H1 (cell line): ENCODE data around the gene MBNL2. TPM values are rescaled to one million over a fixed set of nuclear protein-coding genes. Genes with fewer than 3 reads are reported as not detected.
A peak's percentile ranks its signal among the peaks of the same experiment; 100 is the strongest.

Source experiments
- CTCF ChIA-PET: fragments of 300-600 bp; sonication (Branson Sonifier 250); formaldehyde crosslinking; loops from one replicate; lab custom pipeline; 2021; ENCODE audit not compliant: partially characterized antibody; lab: Charles Lee
- POLR2A ChIA-PET: fragments of 300-600 bp; sonication (Branson Sonifier 250); formaldehyde crosslinking; loops from one replicate; lab custom pipeline; 2021; ENCODE audit warnings: inconsistent platforms; ENCODE audit not compliant: partially characterized antibody; lab: Charles Lee
- DNase-seq, 2 experiments: peaks; one replicate each; pipeline versions ENCODE4 v3.0.0 to v3.0.0-alpha.2; 2010 to 2022; ENCODE audit warnings: low spot score in 2 of 2, low read depth in 1 of 2, mixed read lengths in 1 of 2
- FAIRE-seq: peaks from 2 replicates; lab custom pipeline; 2011; peaks lifted over from hg19 to GRCh38; lab: Jason Lieb, UNC
- H2AFZ ChIP-seq: 2 replicates; pipeline ENCODE4 v1.8.1; 2012; ENCODE audit warnings: low read length, inconsistent platforms
- H2AK5ac ChIP-seq: 2 replicates; pipeline ENCODE4 v1.6.1; 2013; ENCODE audit warnings: low read depth, low read length
- H2BK120ac ChIP-seq: replicated peaks from 2 replicates; pipeline ENCODE3; 2013; ENCODE audit warnings: low read depth, low read length, inconsistent platforms
- H2BK12ac ChIP-seq: 2 replicates; pipeline ENCODE4 v1.6.1; 2013; ENCODE audit warnings: low read depth, low read length
- H2BK15ac ChIP-seq: 2 replicates; pipeline ENCODE4 v1.6.1; 2013; ENCODE audit warnings: low read length
- H2BK20ac ChIP-seq: 2 replicates; pipeline ENCODE4 v1.6.1; 2013; ENCODE audit warnings: low read length
- H2BK5ac ChIP-seq: 2 replicates; pipeline ENCODE4 v1.6.1; 2013; ENCODE audit warnings: low read depth, low read length
- H3K14ac ChIP-seq: 2 replicates; pipeline ENCODE4 v1.6.1; 2013; ENCODE audit warnings: inconsistent platforms; ENCODE audit not compliant: insufficient read length
- H3K18ac ChIP-seq: 2 replicates; pipeline ENCODE4 v1.6.1; 2013; ENCODE audit warnings: low read length; ENCODE audit errors: extremely low read depth
- H3K23ac ChIP-seq: 2 replicates; pipeline ENCODE4 v1.6.1; 2013; ENCODE audit warnings: inconsistent platforms; ENCODE audit not compliant: insufficient read length
- H3K23me2 ChIP-seq: 2 replicates; pipeline ENCODE4 v1.6.1; 2013; ENCODE audit warnings: low read depth, low read length
- H3K27ac ChIP-seq: 2 replicates; pipeline ENCODE4 v1.6.1; 2011; ENCODE audit warnings: low read depth, low read length, inconsistent platforms
- H3K27me3 ChIP-seq, 4 experiments: replicated peaks in 1 of 4; 1 replicate in 1 of 4; 2 replicates in 3 of 4; pipeline versions ENCODE4 v1.6.1 to v1.8.1; 2011 to 2013; ENCODE audit warnings: low read length in 3 of 4, mild to moderate bottlenecking in 3 of 4, inconsistent platforms in 2 of 4, mixed read lengths in 2 of 4, moderate library complexity in 1 of 4; ENCODE audit not compliant: control insufficient read depth in 3 of 4, insufficient read depth in 3 of 4; ENCODE audit errors: extremely low read depth in 1 of 4
- H3K36me3 ChIP-seq, 4 experiments: 2 replicates each; pipeline versions ENCODE4 v1.6.1 to v1.8.1; 2011 to 2013; ENCODE audit warnings: mild to moderate bottlenecking in 4 of 4, low read length in 3 of 4, moderate library complexity in 2 of 4, control low read depth in 1 of 4, inconsistent platforms in 1 of 4; ENCODE audit not compliant: insufficient read depth in 4 of 4, control insufficient read depth in 2 of 4
- H3K4ac ChIP-seq: replicated peaks from 2 replicates; pipeline ENCODE3; 2013; ENCODE audit warnings: low read length, low read depth, mixed read lengths, inconsistent platforms; ENCODE audit not compliant: insufficient read length
- H3K4me1 ChIP-seq, 4 experiments: replicated peaks in 1 of 4; 1 replicate in 1 of 4; 2 replicates in 3 of 4; pipeline versions ENCODE4 v1.6.1 to v1.8.1; 2011 to 2013; ENCODE audit warnings: low read length in 3 of 4, inconsistent platforms in 2 of 4, mixed read lengths in 1 of 4; ENCODE audit not compliant: insufficient read depth in 4 of 4, control insufficient read depth in 3 of 4
- H3K4me2 ChIP-seq, 2 experiments: 2 replicates each; pipeline versions ENCODE4 v1.6.1 to v1.8.1; 2011 to 2013; ENCODE audit warnings: low read depth in 2 of 2, low read length in 2 of 2, control low read depth in 1 of 2, inconsistent platforms in 1 of 2, mild to moderate bottlenecking in 1 of 2; ENCODE audit not compliant: insufficient read depth in 1 of 2
- H3K4me3 ChIP-seq, 4 experiments: fragments of 200-600, 300-600 bp in 1 of 4; sonication (generic), shearing (Covaris generic), sonication (Bioruptor Twin) in 1 of 4; 2 replicates each; pipeline versions ENCODE4 v1.5.1 to v1.8.1; 2011 to 2016; ENCODE audit warnings: low read length in 4 of 4, low read depth in 3 of 4, control low read depth in 2 of 4, inconsistent platforms in 2 of 4, mild to moderate bottlenecking in 2 of 4, mixed read lengths in 1 of 4, moderate library complexity in 1 of 4; ENCODE audit not compliant: insufficient read depth in 2 of 4; ENCODE audit errors: extremely low read depth in 1 of 4
- H3K56ac ChIP-seq: replicated peaks from 2 replicates; pipeline ENCODE3; 2013; ENCODE audit warnings: low read depth, mild to moderate bottlenecking, mixed read lengths, low read length, inconsistent platforms; ENCODE audit not compliant: insufficient read length
- H3K79me1 ChIP-seq: 2 replicates; pipeline ENCODE4 v1.6.1; 2013; ENCODE audit warnings: low read depth, low read length, control low read depth
- H3K79me2 ChIP-seq, 2 experiments: 2 replicates each; pipeline versions ENCODE4 v1.6.1 to v1.8.1; 2012 to 2013; ENCODE audit warnings: low read length in 2 of 2, mild to moderate bottlenecking in 2 of 2, inconsistent platforms in 1 of 2; ENCODE audit not compliant: insufficient read depth in 2 of 2, control insufficient read depth in 1 of 2
- H3K9ac ChIP-seq, 4 experiments: replicated peaks in 1 of 4; 1 replicate in 1 of 4; 2 replicates in 3 of 4; pipeline versions ENCODE4 v1.6.1 to v1.8.1; 2011 to 2013; ENCODE audit warnings: low read depth in 3 of 4, low read length in 3 of 4, control low read depth in 2 of 4, mild to moderate bottlenecking in 2 of 4, moderate library complexity in 2 of 4, inconsistent platforms in 1 of 4; ENCODE audit errors: extremely low read depth in 1 of 4
- H3K9me3 ChIP-seq, 2 experiments: 2 replicates each; pipeline versions ENCODE4 v1.6.1 to v1.8.1; 2012 to 2013; ENCODE audit warnings: mild to moderate bottlenecking in 2 of 2, moderate library complexity in 2 of 2, control low read depth in 1 of 2, inconsistent platforms in 1 of 2, low read depth in 1 of 2, low read length in 1 of 2, mixed read lengths in 1 of 2; ENCODE audit not compliant: insufficient read depth in 2 of 2
- H4K20me1 ChIP-seq, 2 experiments: replicated peaks in 1 of 2; 2 replicates each; pipeline versions ENCODE3 to v1.8.1; 2011 to 2013; ENCODE audit warnings: inconsistent platforms in 2 of 2, low read length in 2 of 2, mild to moderate bottlenecking in 1 of 2; ENCODE audit not compliant: insufficient read depth in 2 of 2, control insufficient read depth in 1 of 2
- H4K5ac ChIP-seq: 2 replicates; pipeline ENCODE4 v1.6.1; 2013; ENCODE audit warnings: low read length, low read depth, mixed read lengths, inconsistent platforms; ENCODE audit not compliant: insufficient read length
- H4K8ac ChIP-seq: 2 replicates; pipeline ENCODE4 v1.8.0; 2013; ENCODE audit warnings: mild to moderate bottlenecking, moderate library complexity, low read length, inconsistent platforms; ENCODE audit not compliant: insufficient read depth; ENCODE audit errors: extremely low read depth
- H4K91ac ChIP-seq: replicated peaks from 2 replicates; pipeline ENCODE3; 2013; ENCODE audit warnings: low read length, mixed read lengths, inconsistent platforms; ENCODE audit not compliant: insufficient read length
- ASH2L ChIP-seq: fragments of 200-600, 300-600 bp; sonication (generic); IDR thresholded peaks from one replicate; pipeline ENCODE4 v1.7.1; 2017; ENCODE audit warnings: low read length
- EGR1 ChIP-seq: IDR thresholded peaks from 2 replicates; pipeline ENCODE4 v1.6.1; 2011; ENCODE audit warnings: low read depth, low read length, borderline replicate concordance
- MAFK ChIP-seq: IDR thresholded peaks from 2 replicates; pipeline ENCODE4 v1.6.1; 2012; ENCODE audit warnings: low read depth, mild to moderate bottlenecking, improper control_type of control experiment, low read length
- POLR2AphosphoS5 ChIP-seq: IDR thresholded peaks from 2 replicates; pipeline ENCODE4 v1.6.1; 2011; ENCODE audit warnings: low read depth, low read length
- RFX5 ChIP-seq: IDR thresholded peaks from 2 replicates; pipeline ENCODE4 v1.6.1; 2011; ENCODE audit warnings: low read depth, low read length, improper control_type of control experiment, borderline replicate concordance
- SIX5 ChIP-seq: IDR thresholded peaks from 2 replicates; pipeline ENCODE4 v1.6.1; 2011; ENCODE audit warnings: mild to moderate bottlenecking, low read depth, low read length
- TEAD4 ChIP-seq: IDR thresholded peaks from 2 replicates; pipeline ENCODE4 v1.6.1; 2012; ENCODE audit warnings: low read depth, low read length, inconsistent platforms, mixed read lengths
- WGBS, 2 experiments: shearing (Covaris generic) in 1 of 2; methylation state at CpG; one replicate each; pipeline versions ENCODE4 v1.1.6 to v1.1.7; 2013 to 2015; ENCODE audit warnings: low lambda C conversion rate in 2 of 2, mixed read lengths in 2 of 2, inconsistent platforms in 1 of 2, low coverage in 1 of 2, missing lambda C conversion rate in 1 of 2; ENCODE audit not compliant: insufficient replicate concordance in 2 of 2, insufficient coverage in 1 of 2, insufficient read length in 1 of 2; ENCODE audit errors: extremely low coverage in 1 of 2, missing lambda C conversion rate in 1 of 2; 5-methylcytosine and 5-hydroxymethylcytosine counted together
- polyA plus RNA-seq, 7 experiments: library from polyadenylated mRNA; depleted of rRNA in 3 of 7; stranded (reverse) in 5 of 7; unstranded in 2 of 7; fragments of >200 nt in 5 of 7; fragments of 200-250 nt in 2 of 7; gene quantifications; 1 replicate in 5 of 7; 2 replicates in 1 of 7; 4 replicates in 1 of 7; pipeline versions ENCODE4 v1.2.1 to v1.2.3, GENCODE V29; 2011 to 2013; ENCODE audit warnings: missing spikeins in 2 of 7, mixed read lengths in 2 of 7
- total RNA-seq: library from RNA; stranded (reverse); fragmentation: NEBNext Ultra II Directional; extraction: Animal tissue kit (Norgen Biotek cat#: 25700); gene quantifications from 2 replicates; pipeline ENCODE4 v1.2.1, GENCODE V29; 2021
- TF ChIP-seq, protein P1 (sequence below): IDR thresholded peaks from 2 replicates; pipeline ENCODE4 v1.6.1; 2012; ENCODE audit warnings: inconsistent platforms
- TF ChIP-seq, protein P2 (sequence below), 3 experiments: IDR thresholded peaks; 1 replicate in 2 of 3; 2 replicates in 1 of 3; pipeline versions ENCODE4 v1.5.1 to v1.6.1; 2011; ENCODE audit warnings: low read length in 3 of 3, mild to moderate bottlenecking in 3 of 3, inconsistent platforms in 2 of 3, low read depth in 1 of 3, moderate library complexity in 1 of 3; ENCODE audit not compliant: insufficient read depth in 1 of 3; ENCODE audit errors: control extremely low read depth in 1 of 3

Gene MBNL2
- total and polyA plus RNA-seq, 2 of the 8 experiments (the other 6 are each of a cell fraction or from before 2014, with no cell fraction given), result 1.0 to 2.6 TPM

DNA sequence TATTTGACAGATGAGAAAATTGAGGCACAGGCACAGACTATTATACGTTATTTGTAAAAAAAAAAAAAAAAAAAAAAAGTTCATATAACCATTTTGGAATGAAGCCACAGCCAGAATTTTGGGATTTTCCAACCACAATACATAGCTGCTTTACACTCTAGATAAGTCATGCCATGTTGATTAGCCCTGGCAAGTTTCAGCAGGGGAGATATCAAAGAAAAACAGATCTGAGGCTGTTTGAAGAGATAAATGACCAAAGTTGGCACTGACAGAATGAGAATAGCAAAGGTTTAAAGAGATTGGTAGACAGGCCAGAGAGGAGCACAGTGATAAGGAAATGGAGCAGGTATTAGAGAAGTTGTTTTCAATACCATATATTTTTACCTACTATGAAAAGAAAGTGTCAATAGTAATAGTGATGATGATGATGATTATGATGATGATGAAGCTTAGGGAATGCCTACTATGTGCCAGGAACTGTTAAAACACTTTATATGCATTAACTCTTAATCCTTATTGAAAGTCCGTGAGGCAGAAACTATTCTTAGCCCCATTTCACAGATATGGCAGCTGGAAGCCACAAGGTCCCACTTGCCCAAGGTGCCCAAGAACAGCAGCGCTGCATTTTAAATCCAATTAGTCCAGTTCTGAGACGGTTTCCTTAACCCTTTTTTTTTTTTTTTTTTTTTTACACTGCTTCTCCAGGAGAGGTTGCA, 105.5 kb downstream of the MBNL2 start:
- no peaks in the 10 kb centered on the region for H3K79me2 ChIP-seq
- no peak overlapping the region; the same call in 1 of the 2 replicates for H3K18ac ChIP-seq
- H4K20me1 ChIP-seq, result no peaks in the 10 kb centered on the region
- H3K23ac ChIP-seq, result no peak overlapping the region
- 0 out of 2 replicates have a peak overlapping the region, but pooled peaks have one; percentile 64 for H2AFZ ChIP-seq
- H3K79me1 ChIP-seq, result no peaks in the 10 kb centered on the region
- H3K27me3 ChIP-seq, result no peaks in the 10 kb centered on the region; a peak in 1 of 7 replicates
- H3K9ac ChIP-seq, result no peak overlapping the region
- H2BK12ac ChIP-seq, result no peak overlapping the region; the same call in 1 of the 2 replicates
- ChIA-PET POLR2A (interaction anchor here (0.8 to 0.9 kb wide), 2 partner anchors 19 to 60 kb away, joined by 3 to 4 read pairs; no protein-coding TSS in a partner anchor), CTCF (interaction anchor here (0.5 to 2.0 kb wide), 5 partner anchors 9 to 357 kb away, joined by 3 to 4 read pairs (median 4); no protein-coding TSS in a partner anchor)
- H2BK20ac ChIP-seq, result peak overlapping the region; percentile 64; the same call in 1 of the 2 replicates
- H3K23me2 ChIP-seq, result peaks cover 4% of the 10 kb centered on the region; the same call in 1 of the 2 replicates
- H3K4me1 ChIP-seq, result peaks cover 2 to 7% (median 4%) of the 10 kb centered on the region in 4 experiments; a peak in 6 of 7 replicates
- no peak for DNase-seq
- no peak overlapping the region for H2BK15ac ChIP-seq
- no peak overlapping the region for H3K4ac ChIP-seq
- no peak overlapping the region for H2BK120ac ChIP-seq
- peak overlapping the region; percentile 46 to 51; a peak in 3 of 4 replicates for H3K4me2 ChIP-seq
- H2BK5ac ChIP-seq, result no peak overlapping the region
- 67% methylated on average over 3 of the region's 4 CpGs; no CpG with 5 or more reads in 1 of the 2 experiments for WGBS, 2 experiments
- no peak for FAIRE-seq
- no peak overlapping the region for H3K56ac ChIP-seq
- H3K36me3 ChIP-seq, result no peaks in the 10 kb centered on the region
- no peak overlapping the region for H3K14ac ChIP-seq
- no peak overlapping the region for H3K27ac ChIP-seq
- no peak overlapping the region for H4K8ac ChIP-seq
- no peak overlapping the region for H4K91ac ChIP-seq
- peak overlapping the region; percentile 15 for H4K5ac ChIP-seq
- H3K9me3 ChIP-seq, result no peaks in the 10 kb centered on the region
- H2AK5ac ChIP-seq, result no peak overlapping the region
- H3K4me3 ChIP-seq, result no peak overlapping the region
- TF ChIP-seq SIX5 (no peak), POLR2AphosphoS5 (no peak), RFX5 (no peak), TEAD4 (no peak), MAFK (no peak), ASH2L (no peak), EGR1 (no peak)
- TF ChIP-seq, protein P1, sequence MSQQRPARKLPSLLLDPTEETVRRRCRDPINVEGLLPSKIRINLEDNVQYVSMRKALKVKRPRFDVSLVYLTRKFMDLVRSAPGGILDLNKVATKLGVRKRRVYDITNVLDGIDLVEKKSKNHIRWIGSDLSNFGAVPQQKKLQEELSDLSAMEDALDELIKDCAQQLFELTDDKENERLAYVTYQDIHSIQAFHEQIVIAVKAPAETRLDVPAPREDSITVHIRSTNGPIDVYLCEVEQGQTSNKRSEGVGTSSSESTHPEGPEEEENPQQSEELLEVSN, result no peak
- TF ChIP-seq, protein P2, sequence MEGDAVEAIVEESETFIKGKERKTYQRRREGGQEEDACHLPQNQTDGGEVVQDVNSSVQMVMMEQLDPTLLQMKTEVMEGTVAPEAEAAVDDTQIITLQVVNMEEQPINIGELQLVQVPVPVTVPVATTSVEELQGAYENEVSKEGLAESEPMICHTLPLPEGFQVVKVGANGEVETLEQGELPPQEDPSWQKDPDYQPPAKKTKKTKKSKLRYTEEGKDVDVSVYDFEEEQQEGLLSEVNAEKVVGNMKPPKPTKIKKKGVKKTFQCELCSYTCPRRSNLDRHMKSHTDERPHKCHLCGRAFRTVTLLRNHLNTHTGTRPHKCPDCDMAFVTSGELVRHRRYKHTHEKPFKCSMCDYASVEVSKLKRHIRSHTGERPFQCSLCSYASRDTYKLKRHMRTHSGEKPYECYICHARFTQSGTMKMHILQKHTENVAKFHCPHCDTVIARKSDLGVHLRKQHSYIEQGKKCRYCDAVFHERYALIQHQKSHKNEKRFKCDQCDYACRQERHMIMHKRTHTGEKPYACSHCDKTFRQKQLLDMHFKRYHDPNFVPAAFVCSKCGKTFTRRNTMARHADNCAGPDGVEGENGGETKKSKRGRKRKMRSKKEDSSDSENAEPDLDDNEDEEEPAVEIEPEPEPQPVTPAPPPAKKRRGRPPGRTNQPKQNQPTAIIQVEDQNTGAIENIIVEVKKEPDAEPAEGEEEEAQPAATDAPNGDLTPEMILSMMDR (IDR thresholded peaks at IDR 0.05; ENCODE audit: control extremely low read depth in 1 of 3, insufficient read depth in 1 of 3, low read depth in 1 of 3, low read length in 3 of 3), result no peak
